ENCODE results near the gene HOXB9. TPM values are rescaled to one million over a fixed set of nuclear protein-coding genes. Genes with fewer than 3 reads are reported as not detected.

The HOXB9 gene
- total RNA-seq, 4 donors from 2014 or later: 0.43 to 1.0 TPM; not detected in 2

DNA sequence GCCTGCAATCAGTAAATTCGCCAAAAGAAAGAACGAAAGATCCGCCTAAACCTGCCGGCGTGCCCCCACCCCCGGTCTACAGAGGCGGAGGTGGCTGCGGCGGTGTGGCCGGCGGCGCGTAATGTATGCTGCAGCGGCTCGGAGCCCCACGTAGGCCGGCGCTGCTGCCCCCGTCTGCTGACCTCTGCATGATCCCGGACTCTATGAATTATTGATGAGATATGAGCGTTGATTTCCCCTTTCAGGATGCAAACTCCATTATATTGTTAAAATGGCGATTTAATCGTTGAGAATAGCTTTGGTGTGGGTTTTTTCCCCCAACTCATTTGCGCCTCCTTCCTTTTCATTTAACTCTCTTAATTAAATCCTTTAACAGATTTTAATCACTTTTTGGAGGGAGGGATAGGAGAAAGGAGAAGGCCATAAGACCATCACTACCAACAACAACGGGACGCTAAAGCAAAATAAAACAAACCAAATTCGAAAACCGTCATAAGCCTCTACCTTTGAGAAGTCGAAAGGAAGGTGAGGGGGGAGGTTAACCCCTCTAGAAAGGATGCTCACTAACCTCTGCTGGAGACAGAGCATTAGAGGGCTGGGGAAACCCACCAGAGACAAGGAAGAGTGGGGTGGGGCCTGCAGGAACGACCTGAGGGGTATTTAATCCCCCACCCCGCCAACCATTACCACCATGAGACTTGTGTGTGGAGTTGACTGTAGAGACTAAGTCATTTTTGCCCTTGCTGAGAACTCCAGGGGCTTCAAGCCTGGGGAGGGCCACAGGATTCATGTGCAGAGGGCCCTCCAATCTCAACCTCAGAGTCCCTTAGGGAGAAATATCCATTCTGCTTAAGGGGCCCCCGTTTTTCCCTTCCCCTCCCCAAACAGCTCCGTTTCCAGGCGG is 39.6 kb downstream of the HOXB9 start:
- Histone ChIP-seq H3K27ac (peak overlapping the region; percentile 79 to 87), H3K27me3 (peaks cover 0 to 36% of the 10 kb centered on the region in 2 donors), H3K36me3 (no peaks in the 10 kb centered on the region), H3K4me1 (peaks cover 0 to 6% of the 10 kb centered on the region in 2 donors), H3K9me3 (no peaks in the 10 kb centered on the region), H3K4me3 (peak overlapping the region; percentile 48 to 56)
- no peak for DNase-seq
- TF ChIP-seq, protein P1, sequence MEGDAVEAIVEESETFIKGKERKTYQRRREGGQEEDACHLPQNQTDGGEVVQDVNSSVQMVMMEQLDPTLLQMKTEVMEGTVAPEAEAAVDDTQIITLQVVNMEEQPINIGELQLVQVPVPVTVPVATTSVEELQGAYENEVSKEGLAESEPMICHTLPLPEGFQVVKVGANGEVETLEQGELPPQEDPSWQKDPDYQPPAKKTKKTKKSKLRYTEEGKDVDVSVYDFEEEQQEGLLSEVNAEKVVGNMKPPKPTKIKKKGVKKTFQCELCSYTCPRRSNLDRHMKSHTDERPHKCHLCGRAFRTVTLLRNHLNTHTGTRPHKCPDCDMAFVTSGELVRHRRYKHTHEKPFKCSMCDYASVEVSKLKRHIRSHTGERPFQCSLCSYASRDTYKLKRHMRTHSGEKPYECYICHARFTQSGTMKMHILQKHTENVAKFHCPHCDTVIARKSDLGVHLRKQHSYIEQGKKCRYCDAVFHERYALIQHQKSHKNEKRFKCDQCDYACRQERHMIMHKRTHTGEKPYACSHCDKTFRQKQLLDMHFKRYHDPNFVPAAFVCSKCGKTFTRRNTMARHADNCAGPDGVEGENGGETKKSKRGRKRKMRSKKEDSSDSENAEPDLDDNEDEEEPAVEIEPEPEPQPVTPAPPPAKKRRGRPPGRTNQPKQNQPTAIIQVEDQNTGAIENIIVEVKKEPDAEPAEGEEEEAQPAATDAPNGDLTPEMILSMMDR (IDR thresholded peaks at IDR 0.05): no peak
- TF ChIP-seq POLR2A (IDR thresholded peaks at IDR 0.05): no peak
- intact Hi-C loops (cut with DNase I; ENCODE audit: low total_unique reads): no loop called here

DNA sequence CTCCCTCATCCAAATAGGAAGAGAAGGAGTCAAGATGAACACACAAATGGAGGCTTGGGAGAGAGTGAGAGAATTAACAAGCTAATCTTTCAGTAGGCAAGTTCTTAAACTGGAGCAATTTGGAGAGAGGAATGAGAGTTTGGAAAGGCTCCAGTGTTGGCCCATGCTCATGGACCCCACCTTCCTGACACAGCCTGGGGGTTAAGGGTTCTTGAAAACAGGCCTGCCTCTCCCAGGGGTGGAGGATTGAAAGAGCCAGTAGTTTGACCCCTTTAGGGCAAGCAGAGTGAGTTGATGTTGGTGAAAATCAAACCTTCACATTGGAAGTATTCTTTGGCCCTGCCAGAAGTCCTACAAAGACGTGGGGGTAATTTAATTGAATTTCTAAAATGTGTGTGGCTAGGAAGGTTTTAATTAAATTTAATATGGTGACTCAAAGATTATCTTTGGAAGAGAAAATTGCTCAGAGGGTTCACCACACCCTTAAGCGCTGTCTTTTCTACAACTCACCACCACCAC is 41.9 kb downstream of the HOXB9 start:
- no peak for TF ChIP-seq POLR2A (IDR thresholded peaks at IDR 0.05)
- TF ChIP-seq, protein P1 (IDR thresholded peaks at IDR 0.05): no peak
- no peak overlapping the region for H3K4me3 ChIP-seq
- peaks cover 0 to 6% of the 10 kb centered on the region in 2 donors for H3K4me1 ChIP-seq
- H3K27ac ChIP-seq: no peak overlapping the region
- no peaks in the 10 kb centered on the region for H3K36me3 ChIP-seq
- no peaks in the 10 kb centered on the region for H3K9me3 ChIP-seq
- DNase-seq: no peak
- intact Hi-C loops (cut with DNase I; ENCODE audit: low total_unique reads): no loop called here
- H3K27me3 ChIP-seq: peaks cover 0 to 56% of the 10 kb centered on the region in 2 donors

DNA sequence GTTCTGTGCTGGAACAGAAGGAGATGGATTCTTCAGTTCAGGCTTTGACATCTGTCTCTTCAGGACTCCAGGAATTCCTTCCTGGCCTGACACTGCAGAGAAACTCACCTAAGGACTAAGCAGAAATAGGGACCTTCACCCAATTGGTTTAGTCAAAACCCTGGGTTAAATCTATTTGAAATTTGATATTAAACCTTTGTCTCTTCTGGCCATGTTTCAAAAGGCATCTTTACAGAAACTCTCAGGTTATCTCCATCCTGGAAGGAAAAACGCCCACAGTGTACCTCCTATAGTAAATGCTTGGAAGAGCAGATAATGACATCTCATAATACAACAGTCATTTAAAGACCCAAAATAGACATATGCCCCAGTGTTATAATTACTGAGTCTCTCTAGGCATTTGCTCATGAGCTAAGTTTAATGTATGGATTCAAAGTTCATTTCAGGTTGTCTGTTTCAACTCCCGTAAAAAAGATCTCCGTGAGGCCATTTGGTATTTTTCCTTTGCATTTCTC is 42.4 kb downstream of the HOXB9 start:
- Histone ChIP-seq H3K27ac (no peak overlapping the region), H3K36me3 (no peaks in the 10 kb centered on the region), H3K27me3 (peaks cover 0 to 61% of the 10 kb centered on the region in 2 donors), H3K4me1 (peaks cover 0 to 6% of the 10 kb centered on the region in 2 donors), H3K9me3 (no peaks in the 10 kb centered on the region), H3K4me3 (no peak overlapping the region)
- DNase-seq: no peak
- intact Hi-C loops (cut with DNase I; ENCODE audit: low total_unique reads): no loop called here
- TF ChIP-seq, protein P1 (IDR thresholded peaks at IDR 0.05): no peak
- TF ChIP-seq POLR2A (IDR thresholded peaks at IDR 0.05): no peak

DNA sequence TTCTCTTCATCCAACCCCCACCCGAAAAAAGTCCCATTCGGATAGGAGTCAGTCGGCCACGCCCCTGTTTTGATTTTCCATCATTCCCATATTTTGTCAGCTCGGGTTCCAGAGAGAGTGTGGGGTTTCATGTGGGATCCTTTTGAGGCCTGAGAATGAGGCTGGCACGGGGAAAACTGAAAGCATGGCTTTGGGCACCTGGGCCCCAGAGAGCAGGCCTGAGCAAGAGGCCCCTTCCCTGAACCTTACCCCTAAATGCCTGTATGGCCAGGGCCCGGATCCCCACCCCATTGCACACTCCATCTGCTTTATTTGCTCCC is 43.4 kb downstream of the HOXB9 start:
- TF ChIP-seq, protein P1 (IDR thresholded peaks at IDR 0.05): no peak
- TF ChIP-seq POLR2A (IDR thresholded peaks at IDR 0.05): no peak
- no peaks in the 10 kb centered on the region for H3K36me3 ChIP-seq
- no peak for DNase-seq
- H3K27me3 ChIP-seq: peaks cover 0 to 66% of the 10 kb centered on the region in 2 donors
- H3K9me3 ChIP-seq: no peaks in the 10 kb centered on the region
- H3K4me1 ChIP-seq: peaks cover 0 to 6% of the 10 kb centered on the region in 2 donors
- H3K27ac ChIP-seq: peak overlapping the region; percentile 73 to 87
- intact Hi-C loops (cut with DNase I; ENCODE audit: low total_unique reads): no loop called here
- H3K4me3 ChIP-seq: peak overlapping the region in 1 of 2 donors; percentile 37
